Right forelimb (tissue), 1 donor: ENCODE results near the gene SPATA31D3.
"Not testable (repeated sequence)": the region's sequence is repeated elsewhere in the genome, so short reads cannot be mapped to it uniquely, and the experiment has no call there.

ENCODE experiments used
- DNase-seq: peaks from one replicate; pipeline ENCODE4 v3.0.0-alpha.2; 2018

SPATA31D3 gene

DNA sequence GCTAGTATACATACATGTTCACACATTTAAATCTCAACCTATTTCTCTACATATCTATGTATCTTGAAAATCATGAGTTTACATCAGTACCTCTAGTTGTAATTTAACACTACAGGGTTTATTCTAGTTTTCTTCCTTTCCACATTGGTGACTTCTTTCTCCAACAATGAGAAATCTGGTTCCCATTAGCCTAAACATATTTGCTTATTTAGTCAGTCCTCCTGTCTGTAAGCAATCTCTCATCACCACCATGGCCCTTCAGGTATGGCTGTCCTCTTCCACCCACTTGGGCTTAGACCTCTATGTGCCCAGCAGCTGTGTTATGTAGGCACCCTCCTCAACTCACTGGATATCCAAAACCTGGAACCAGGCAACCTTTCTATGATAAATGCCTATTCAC lies 37.3 kb downstream of the SPATA31D3 start:
- no peak for DNase-seq

DNA sequence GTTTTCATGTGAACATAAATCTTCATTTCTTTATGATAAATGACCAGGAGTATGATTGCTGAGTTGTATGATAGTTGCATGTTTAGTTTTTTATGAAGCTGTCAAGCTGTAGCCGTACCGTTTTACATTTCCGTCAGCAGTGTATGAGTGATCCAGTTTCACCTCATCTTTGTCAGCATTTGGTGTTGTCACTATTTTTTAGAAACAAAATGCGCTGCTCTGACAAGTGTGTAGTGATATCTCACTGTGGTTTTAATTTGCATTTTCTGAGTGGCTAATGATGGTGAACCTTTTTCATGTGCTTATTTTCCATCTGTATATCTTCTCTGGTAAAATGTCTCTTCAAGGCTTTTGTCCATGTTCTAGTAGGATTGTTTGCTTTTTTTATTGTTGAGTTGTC lies 38.6 kb downstream of the SPATA31D3 start:
- DNase-seq: no peak

DNA sequence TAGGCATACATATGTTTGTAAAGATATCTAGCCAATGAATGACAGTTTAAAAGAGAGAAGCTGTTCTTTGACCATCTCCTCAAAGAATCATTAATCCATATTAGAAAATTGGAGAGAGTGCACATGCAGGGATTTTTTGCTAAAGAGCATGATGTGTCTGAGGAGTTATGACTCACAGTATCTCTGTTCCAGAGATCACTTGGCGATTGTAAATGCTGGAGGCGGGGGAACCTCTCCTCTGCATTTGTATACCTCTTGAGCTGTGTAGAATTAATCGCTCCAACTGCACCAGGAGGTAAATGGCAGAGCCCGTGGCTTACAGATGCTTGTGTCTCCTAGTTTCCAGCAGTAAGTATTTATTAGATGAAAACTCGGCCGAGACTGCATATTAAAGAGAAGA lies 41.6 kb downstream of the SPATA31D3 start:
- no peak for DNase-seq

DNA sequence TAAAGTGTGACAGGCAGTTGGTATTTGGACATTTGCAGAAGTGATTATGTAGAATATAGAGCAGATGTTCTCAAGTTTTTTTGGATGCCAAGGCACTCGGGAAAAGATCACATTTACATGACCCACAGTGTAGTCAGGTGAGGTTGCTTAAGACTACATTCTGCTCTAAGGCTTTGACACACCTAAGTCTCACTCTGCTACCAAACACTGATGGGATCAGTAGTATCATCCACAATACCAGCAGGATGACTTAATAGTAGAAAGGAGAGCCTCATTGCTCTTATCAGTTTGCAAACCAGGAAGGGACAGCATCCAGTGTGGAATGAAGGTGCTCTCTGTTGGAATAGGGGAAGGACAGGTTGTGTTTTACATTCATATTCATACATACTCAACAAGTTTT lies 42.8 kb downstream of the SPATA31D3 start:
- no peak for DNase-seq

DNA sequence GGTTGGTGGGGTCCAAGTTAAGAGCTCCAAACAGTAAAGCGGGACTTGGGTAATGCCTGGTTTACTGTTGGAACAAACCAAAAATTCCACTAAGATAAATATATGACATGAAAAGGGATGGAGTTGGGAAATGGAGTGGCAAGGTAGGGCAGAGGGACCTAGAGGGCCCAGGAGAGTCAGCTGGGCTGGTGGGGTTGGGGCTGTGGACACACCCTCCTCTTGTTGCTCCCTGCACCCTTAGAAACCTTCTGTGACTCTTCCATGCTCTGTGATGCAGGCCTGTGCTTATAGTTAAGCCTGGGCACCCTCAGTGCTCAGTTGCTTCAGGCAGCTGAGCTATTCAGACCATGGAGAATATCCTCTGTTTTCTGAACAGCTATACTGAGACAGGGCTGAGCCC lies 45.2 kb downstream of the SPATA31D3 start, which contains the start of gene SPATA31D1:
Gene SPATA31D1 (plus strand): TSS at position 301 of the 400 bp plus-strand sequence. CDS start 47 bp downstream, at position 348.
- not testable (repeated sequence) for DNase-seq

DNA sequence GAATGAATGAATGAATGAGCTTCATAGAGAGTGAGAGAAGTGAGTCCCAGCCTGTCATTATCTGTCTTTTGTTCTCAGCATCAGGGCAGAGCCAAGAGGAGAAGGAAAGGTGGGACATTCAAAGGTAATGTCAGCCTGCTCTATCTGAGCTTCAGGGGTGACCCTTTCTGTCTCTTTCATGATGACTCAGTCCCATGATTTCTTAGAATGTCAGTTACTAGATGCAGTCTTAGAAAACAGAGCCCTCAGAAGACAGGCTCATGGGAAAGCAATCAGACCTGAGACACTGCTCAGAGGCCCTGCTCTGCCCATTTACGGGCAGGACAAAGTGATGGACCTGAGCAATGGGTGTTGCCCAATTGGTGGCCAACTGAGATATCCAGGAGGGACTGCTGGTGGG lies 46.4 kb downstream of the SPATA31D3 start:
- DNase-seq: no peak

DNA sequence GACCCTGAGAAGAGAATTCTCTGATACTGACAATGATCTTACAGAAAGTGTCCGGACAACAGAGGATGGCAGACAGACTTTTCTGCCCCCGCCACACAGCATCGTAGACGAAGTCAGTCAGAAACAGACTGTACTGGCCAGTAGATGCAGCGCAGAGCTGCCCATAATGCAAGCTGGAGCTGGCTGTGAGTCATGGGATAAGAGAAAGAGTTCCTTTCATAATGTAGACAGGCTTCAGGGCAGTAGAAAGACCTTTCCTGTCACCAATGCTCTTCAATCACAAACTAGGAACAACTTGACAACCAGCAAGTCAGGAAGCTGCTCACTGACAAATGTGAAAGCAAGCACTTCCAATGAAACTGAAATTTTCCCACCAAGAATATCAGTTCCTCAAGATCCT lies 50.4 kb downstream of the SPATA31D3 start:
- no peak for DNase-seq
